HEK293T (cell line): ENCODE results near the gene JMJD4.

Source experiments
- FOXA1 ChIP-seq: fragments of 450-650 bp; IDR thresholded peaks from 2 replicates; pipeline ENCODE4 v1.6.1; 2016; ENCODE audit warnings: mild to moderate bottlenecking
- FOXK2 ChIP-seq: fragments of 450-650 bp; IDR thresholded peaks from 2 replicates; pipeline ENCODE4 v1.6.1; 2016; ENCODE audit warnings: mild to moderate bottlenecking
- L3MBTL2 ChIP-seq: fragments of 450-650 bp; conservative IDR thresholded peaks from 2 replicates; pipeline ENCODE4 v1.6.1; 2016; ENCODE audit warnings: mild to moderate bottlenecking
- TARDBP ChIP-seq: fragments of 450-650 bp; IDR thresholded peaks from 2 replicates; pipeline ENCODE4 v1.6.1; 2016

DNA sequence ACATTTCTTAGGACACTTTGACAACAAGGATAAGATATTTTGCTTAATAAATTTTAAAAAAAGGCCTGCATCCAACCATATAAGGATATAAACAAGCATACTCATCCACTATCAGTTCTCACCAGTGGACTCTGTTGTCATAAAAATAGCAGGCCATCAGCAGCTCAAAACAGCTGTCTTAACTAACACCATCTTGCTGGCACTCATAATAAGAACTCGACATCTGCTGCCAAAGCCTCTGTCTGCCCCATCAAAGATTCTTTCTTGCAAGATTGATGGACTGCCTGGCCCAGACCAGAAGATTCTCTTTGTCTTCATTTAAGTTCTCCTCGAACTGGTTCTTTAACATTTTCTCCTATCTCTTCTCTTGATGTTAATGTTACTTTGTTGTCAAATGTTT is 10.1 kb downstream of the JMJD4 start:
- TF ChIP-seq L3MBTL2 (no peak), TARDBP (no peak), FOXA1 (no peak), FOXK2 (no peak)
